Measurements from ENCODE around the gene FBN1.

Gene FBN1

DNA sequence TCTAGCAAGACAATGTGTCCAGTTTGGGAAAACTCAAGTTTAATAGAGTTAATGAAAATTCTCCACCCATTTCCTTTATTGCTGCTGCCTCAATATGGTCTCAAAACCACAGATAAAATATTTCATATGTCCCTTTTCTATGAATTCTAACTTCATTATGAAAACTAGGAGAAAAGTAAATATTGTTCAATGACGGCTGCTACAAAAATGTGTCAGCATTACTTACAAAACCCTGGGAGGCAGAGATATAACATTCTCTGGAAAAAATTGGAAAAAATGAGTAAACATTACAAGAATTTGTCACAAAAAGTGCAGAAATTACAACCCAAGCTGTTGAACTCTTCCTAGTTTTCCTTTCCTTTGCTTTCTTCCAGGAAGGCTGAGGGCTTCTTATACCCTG lies 22.2 kb upstream of the FBN1 start:
- TF ChIP-seq, protein P1, sequence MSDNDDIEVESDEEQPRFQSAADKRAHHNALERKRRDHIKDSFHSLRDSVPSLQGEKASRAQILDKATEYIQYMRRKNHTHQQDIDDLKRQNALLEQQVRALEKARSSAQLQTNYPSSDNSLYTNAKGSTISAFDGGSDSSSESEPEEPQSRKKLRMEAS (IDR thresholded peaks at IDR 0.05), result no peak
- TF ChIP-seq YY1 (IDR thresholded peaks at IDR 0.05; ENCODE audit: low read depth) (no peak), TCF12 (IDR thresholded peaks at IDR 0.05; ENCODE audit: low read depth) (no peak), ZBTB7A (IDR thresholded peaks at IDR 0.05; ENCODE audit: low read depth) (no peak), FOXM1 (IDR thresholded peaks at IDR 0.05; ENCODE audit: borderline replicate concordance, low read depth) (no peak), EGR1 (IDR thresholded peaks at IDR 0.05) (no peak), CEBPB (IDR thresholded peaks at IDR 0.05) (no peak)
- TF ChIP-seq, protein P2, sequence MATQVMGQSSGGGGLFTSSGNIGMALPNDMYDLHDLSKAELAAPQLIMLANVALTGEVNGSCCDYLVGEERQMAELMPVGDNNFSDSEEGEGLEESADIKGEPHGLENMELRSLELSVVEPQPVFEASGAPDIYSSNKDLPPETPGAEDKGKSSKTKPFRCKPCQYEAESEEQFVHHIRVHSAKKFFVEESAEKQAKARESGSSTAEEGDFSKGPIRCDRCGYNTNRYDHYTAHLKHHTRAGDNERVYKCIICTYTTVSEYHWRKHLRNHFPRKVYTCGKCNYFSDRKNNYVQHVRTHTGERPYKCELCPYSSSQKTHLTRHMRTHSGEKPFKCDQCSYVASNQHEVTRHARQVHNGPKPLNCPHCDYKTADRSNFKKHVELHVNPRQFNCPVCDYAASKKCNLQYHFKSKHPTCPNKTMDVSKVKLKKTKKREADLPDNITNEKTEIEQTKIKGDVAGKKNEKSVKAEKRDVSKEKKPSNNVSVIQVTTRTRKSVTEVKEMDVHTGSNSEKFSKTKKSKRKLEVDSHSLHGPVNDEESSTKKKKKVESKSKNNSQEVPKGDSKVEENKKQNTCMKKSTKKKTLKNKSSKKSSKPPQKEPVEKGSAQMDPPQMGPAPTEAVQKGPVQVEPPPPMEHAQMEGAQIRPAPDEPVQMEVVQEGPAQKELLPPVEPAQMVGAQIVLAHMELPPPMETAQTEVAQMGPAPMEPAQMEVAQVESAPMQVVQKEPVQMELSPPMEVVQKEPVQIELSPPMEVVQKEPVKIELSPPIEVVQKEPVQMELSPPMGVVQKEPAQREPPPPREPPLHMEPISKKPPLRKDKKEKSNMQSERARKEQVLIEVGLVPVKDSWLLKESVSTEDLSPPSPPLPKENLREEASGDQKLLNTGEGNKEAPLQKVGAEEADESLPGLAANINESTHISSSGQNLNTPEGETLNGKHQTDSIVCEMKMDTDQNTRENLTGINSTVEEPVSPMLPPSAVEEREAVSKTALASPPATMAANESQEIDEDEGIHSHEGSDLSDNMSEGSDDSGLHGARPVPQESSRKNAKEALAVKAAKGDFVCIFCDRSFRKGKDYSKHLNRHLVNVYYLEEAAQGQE (IDR thresholded peaks at IDR 0.05; ENCODE audit: low read depth), result no peak

- TF ChIP-seq, protein P1 (IDR thresholded peaks at IDR 0.05), result no peak
- TF ChIP-seq TEAD4 (IDR thresholded peaks at IDR 0.05) (no peak), NFIC (IDR thresholded peaks at IDR 0.05) (no peak), EP300 (IDR thresholded peaks at IDR 0.05; ENCODE audit: borderline replicate concordance) (no peak), TAF1 (IDR thresholded peaks at IDR 0.05; ENCODE audit: low read depth) (no peak), RAD21 (IDR thresholded peaks at IDR 0.05; ENCODE audit: low read depth) (no peak), ZBTB7A (IDR thresholded peaks at IDR 0.05; ENCODE audit: low read depth) (no peak), EGR1 (IDR thresholded peaks at IDR 0.05) (no peak), USF1 (IDR thresholded peaks at IDR 0.05) (no peak), TCF12 (IDR thresholded peaks at IDR 0.05; ENCODE audit: low read depth) (no peak), FOXM1 (IDR thresholded peaks at IDR 0.05; ENCODE audit: borderline replicate concordance, low read depth) (no peak), CEBPB (IDR thresholded peaks at IDR 0.05) (no peak), YY1 (IDR thresholded peaks at IDR 0.05; ENCODE audit: low read depth) (no peak), CREB1 (IDR thresholded peaks at IDR 0.05; ENCODE audit: low read depth) (no peak)
- TF ChIP-seq, protein P2 (IDR thresholded peaks at IDR 0.05; ENCODE audit: low read depth), result no peak
Measured at GRCh38 chr15:48664436-48664835, 18.9 kb upstream of the FBN1 start.

DNA sequence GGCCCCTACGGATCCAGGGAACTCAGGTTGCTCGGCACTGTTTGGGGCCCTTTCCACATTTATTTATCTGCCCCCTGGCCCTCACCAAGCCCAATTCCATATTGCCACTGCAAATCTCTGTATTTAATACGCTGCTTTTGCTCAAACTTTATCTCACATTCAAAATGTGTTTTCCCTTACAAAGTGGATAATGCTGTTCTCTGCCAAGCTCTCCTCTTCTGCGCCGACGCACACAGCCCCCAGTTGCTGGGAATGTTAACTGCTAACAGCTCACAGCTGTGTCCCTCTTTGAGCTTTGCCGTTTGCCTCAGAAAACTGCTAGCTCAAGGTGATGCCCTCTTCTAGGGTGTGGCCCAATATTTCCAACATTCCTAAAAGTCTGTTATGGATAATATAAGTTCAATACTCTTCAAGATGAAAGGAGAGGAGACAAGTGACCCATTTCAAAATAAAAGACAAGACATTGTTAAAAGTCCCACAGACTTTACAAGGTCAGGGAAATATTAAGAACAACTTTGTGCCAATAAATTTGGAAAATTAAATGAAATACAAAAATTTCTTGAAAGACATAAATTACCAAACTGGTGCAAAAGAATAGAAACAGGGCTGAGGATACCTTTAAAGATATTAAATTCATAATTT lies 12.6 kb upstream of the FBN1 start:
- TF ChIP-seq TAF1 (IDR thresholded peaks at IDR 0.05; ENCODE audit: low read depth) (no peak), YY1 (IDR thresholded peaks at IDR 0.05; ENCODE audit: low read depth) (no peak), CREB1 (IDR thresholded peaks at IDR 0.05; ENCODE audit: low read depth) (no peak), EGR1 (IDR thresholded peaks at IDR 0.05) (no peak), USF1 (IDR thresholded peaks at IDR 0.05) (no peak), TEAD4 (IDR thresholded peaks at IDR 0.05) (no peak), FOXM1 (IDR thresholded peaks at IDR 0.05; ENCODE audit: borderline replicate concordance, low read depth) (no peak), NFIC (IDR thresholded peaks at IDR 0.05) (no peak), EP300 (IDR thresholded peaks at IDR 0.05; ENCODE audit: borderline replicate concordance) (no peak), CEBPB (IDR thresholded peaks at IDR 0.05) (no peak), TCF12 (IDR thresholded peaks at IDR 0.05; ENCODE audit: low read depth) (no peak), RAD21 (IDR thresholded peaks at IDR 0.05; ENCODE audit: low read depth) (no peak), ZBTB7A (IDR thresholded peaks at IDR 0.05; ENCODE audit: low read depth) (no peak)
- TF ChIP-seq, protein P2 (IDR thresholded peaks at IDR 0.05; ENCODE audit: low read depth), result no peak
- TF ChIP-seq, protein P1 (IDR thresholded peaks at IDR 0.05), result no peak

- TF ChIP-seq EP300 (IDR thresholded peaks at IDR 0.05; ENCODE audit: borderline replicate concordance) (no peak), NFIC (IDR thresholded peaks at IDR 0.05) (no peak), TAF1 (IDR thresholded peaks at IDR 0.05; ENCODE audit: low read depth) (no peak), RAD21 (IDR thresholded peaks at IDR 0.05; ENCODE audit: low read depth) (no peak), TCF12 (IDR thresholded peaks at IDR 0.05; ENCODE audit: low read depth) (no peak), FOXM1 (IDR thresholded peaks at IDR 0.05; ENCODE audit: borderline replicate concordance, low read depth) (no peak), ZBTB7A (IDR thresholded peaks at IDR 0.05; ENCODE audit: low read depth) (no peak), YY1 (IDR thresholded peaks at IDR 0.05; ENCODE audit: low read depth) (no peak), EGR1 (IDR thresholded peaks at IDR 0.05) (no peak), USF1 (IDR thresholded peaks at IDR 0.05) (no peak), CREB1 (IDR thresholded peaks at IDR 0.05; ENCODE audit: low read depth) (no peak)
- TF ChIP-seq, protein P1 (IDR thresholded peaks at IDR 0.05), result no peak
- TF ChIP-seq, protein P2 (IDR thresholded peaks at IDR 0.05; ENCODE audit: low read depth), result no peak
Measured at GRCh38 chr15:48654801-48655200, 9.3 kb upstream of the FBN1 start.
